ENCODE data around the gene PNMA5. TPM values are rescaled to one million over a fixed set of nuclear protein-coding genes. Genes with fewer than 3 reads are reported as not detected.
A peak's percentile ranks its signal among the peaks of the same experiment; 100 is the strongest.
"Not testable (repeated sequence)": the region's sequence is repeated elsewhere in the genome, so short reads cannot be mapped to it uniquely, and the experiment has no call there.

PNMA5 gene
- total RNA-seq: not detected

- DNase-seq (ENCODE audit: low spot score) (no peak), ATAC-seq (ENCODE audit: insufficient number of reproducible peaks, low FRiP score, low read depth) (no peak)
- Histone ChIP-seq H3K4me1 (ENCODE audit: control insufficient read depth in 1 of 2, low read depth in 2 of 2) (no peaks in the 10 kb centered on the region), H3K9me3 (no peaks in the 10 kb centered on the region), H3K4me3 (no peak within 1 kb of the TSS), H3K27ac (no peak within 1 kb of the TSS), H3K27me3 (replicated peaks; ENCODE audit: insufficient read depth) (no peaks in the 10 kb centered on the region), H3K36me3 (no peaks in the 10 kb centered on the region)
- TF ChIP-seq CTCF (IDR thresholded peaks at IDR 0.05): no peak
Measured at GRCh38 chrX:152993933-152994332, at the start of gene PNMA5. Gene PNMA5, minus strand, starts transcription at chrX:152994116. Its CDS starts 2,518 bp downstream, at chrX:152991598.

GRCh38 chrX:153032397-153033118, 38.6 kb upstream of the PNMA5 start:
- TF ChIP-seq CTCF (IDR thresholded peaks at IDR 0.05): peak; percentile 81
- H3K4me1 ChIP-seq (ENCODE audit: control insufficient read depth in 1 of 2, low read depth in 2 of 2): no peaks in the 10 kb centered on the region

GRCh38 chrX:153030801-153031200, 36.9 kb upstream of the PNMA5 start:
- ATAC-seq (ENCODE audit: insufficient number of reproducible peaks, low FRiP score, low read depth): no peak
- H3K4me3 ChIP-seq: no peak overlapping the region
- H3K36me3 ChIP-seq: no peaks in the 10 kb centered on the region
- no peak for TF ChIP-seq CTCF (IDR thresholded peaks at IDR 0.05)
- DNase-seq (ENCODE audit: low spot score): no peak
- no peaks in the 10 kb centered on the region for H3K9me3 ChIP-seq
- H3K27me3 ChIP-seq (replicated peaks; ENCODE audit: insufficient read depth): no peaks in the 10 kb centered on the region
- H3K27ac ChIP-seq: no peak overlapping the region
- H3K4me1 ChIP-seq (ENCODE audit: control insufficient read depth in 1 of 2, low read depth in 2 of 2): no peaks in the 10 kb centered on the region

More at GRCh38 chrX:153032397-153033118, 38.6 kb upstream of the PNMA5 start:
- DNase-seq (ENCODE audit: low spot score) (no peak), ATAC-seq (ENCODE audit: insufficient number of reproducible peaks, low FRiP score, low read depth) (no peak)
- Histone ChIP-seq H3K27ac (no peak overlapping the region), H3K4me3 (peak overlapping the region; percentile 70), H3K36me3 (no peaks in the 10 kb centered on the region), H3K27me3 (replicated peaks; ENCODE audit: insufficient read depth) (no peaks in the 10 kb centered on the region), H3K9me3 (no peaks in the 10 kb centered on the region)

- Histone ChIP-seq H3K36me3 (no peaks in the 10 kb centered on the region), H3K4me3 (no peak overlapping the region), H3K4me1 (ENCODE audit: control insufficient read depth in 1 of 2, low read depth in 2 of 2) (no peaks in the 10 kb centered on the region), H3K27ac (no peak overlapping the region), H3K9me3 (no peaks in the 10 kb centered on the region), H3K27me3 (replicated peaks; ENCODE audit: insufficient read depth) (no peaks in the 10 kb centered on the region)
- DNase-seq (ENCODE audit: low spot score) (no peak), ATAC-seq (ENCODE audit: insufficient number of reproducible peaks, low FRiP score, low read depth) (no peak)
- TF ChIP-seq CTCF (IDR thresholded peaks at IDR 0.05): no peak
Measured at GRCh38 chrX:153029875-153030274, 36.0 kb upstream of the PNMA5 start.

GRCh38 chrX:153029162-153029561, 35.2 kb upstream of the PNMA5 start:
- H3K9me3 ChIP-seq: no peaks in the 10 kb centered on the region
- DNase-seq (ENCODE audit: low spot score) (no peak), ATAC-seq (ENCODE audit: insufficient number of reproducible peaks, low FRiP score, low read depth) (no peak)
- no peaks in the 10 kb centered on the region for H3K4me1 ChIP-seq (ENCODE audit: control insufficient read depth in 1 of 2, low read depth in 2 of 2)
- H3K27me3 ChIP-seq (replicated peaks; ENCODE audit: insufficient read depth): no peaks in the 10 kb centered on the region
- no peak overlapping the region for H3K4me3 ChIP-seq
- TF ChIP-seq CTCF (IDR thresholded peaks at IDR 0.05): no peak
- no peaks in the 10 kb centered on the region for H3K36me3 ChIP-seq
- H3K27ac ChIP-seq: no peak overlapping the region

GRCh38 chrX:153028487-153028886, 34.6 kb upstream of the PNMA5 start:
- not testable (repeated sequence) for H3K4me3 ChIP-seq; H3K36me3 ChIP-seq; H3K27ac ChIP-seq; H3K4me1 ChIP-seq (ENCODE audit: control insufficient read depth in 1 of 2, low read depth in 2 of 2); H3K27me3 ChIP-seq (replicated peaks; ENCODE audit: insufficient read depth); DNase-seq (ENCODE audit: low spot score); H3K9me3 ChIP-seq; ATAC-seq (ENCODE audit: insufficient number of reproducible peaks, low FRiP score, low read depth)

- H3K27me3 ChIP-seq (replicated peaks; ENCODE audit: insufficient read depth); DNase-seq (ENCODE audit: low spot score); H3K36me3 ChIP-seq; H3K4me1 ChIP-seq (ENCODE audit: control insufficient read depth in 1 of 2, low read depth in 2 of 2); H3K9me3 ChIP-seq; H3K27ac ChIP-seq; ATAC-seq (ENCODE audit: insufficient number of reproducible peaks, low FRiP score, low read depth); H3K4me3 ChIP-seq: not testable (repeated sequence)
Measured at GRCh38 chrX:153026501-153026900, 32.6 kb upstream of the PNMA5 start.

Data from thoracic aorta (tissue), 2 donors.